Measurements from ENCODE around the gene RBM43. TPM values are rescaled to one million over a fixed set of nuclear protein-coding genes. Genes with fewer than 3 reads are reported as not detected.

The RBM43 gene
- total RNA-seq, 1 experiment from 2014 or later: 2.5 TPM

DNA sequence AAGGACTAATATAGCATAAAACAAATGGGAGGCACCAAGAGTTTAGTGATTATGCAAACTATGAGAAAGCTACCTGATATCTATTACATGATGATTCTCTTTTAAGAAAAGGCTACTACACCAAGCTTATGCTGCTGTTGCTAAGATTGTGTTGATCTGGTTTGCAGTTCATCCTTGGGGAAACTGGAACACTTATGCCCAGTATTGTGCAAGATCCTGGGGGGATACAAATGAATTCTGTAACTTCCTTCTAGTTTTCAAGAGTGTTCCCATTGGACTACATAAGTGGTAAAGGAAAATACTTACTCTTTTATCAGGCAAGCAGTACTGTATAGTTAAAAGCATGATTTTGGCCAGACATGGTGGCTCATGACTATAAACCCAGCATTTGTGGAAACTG, 30.9 kb upstream of the RBM43 start:
- no peaks in the 10 kb centered on the region for H3K36me3 ChIP-seq (ENCODE audit: low read depth, low read length)
- no peaks in the 10 kb centered on the region for H4K20me1 ChIP-seq (ENCODE audit: low read length)
- TF ChIP-seq, protein P1, sequence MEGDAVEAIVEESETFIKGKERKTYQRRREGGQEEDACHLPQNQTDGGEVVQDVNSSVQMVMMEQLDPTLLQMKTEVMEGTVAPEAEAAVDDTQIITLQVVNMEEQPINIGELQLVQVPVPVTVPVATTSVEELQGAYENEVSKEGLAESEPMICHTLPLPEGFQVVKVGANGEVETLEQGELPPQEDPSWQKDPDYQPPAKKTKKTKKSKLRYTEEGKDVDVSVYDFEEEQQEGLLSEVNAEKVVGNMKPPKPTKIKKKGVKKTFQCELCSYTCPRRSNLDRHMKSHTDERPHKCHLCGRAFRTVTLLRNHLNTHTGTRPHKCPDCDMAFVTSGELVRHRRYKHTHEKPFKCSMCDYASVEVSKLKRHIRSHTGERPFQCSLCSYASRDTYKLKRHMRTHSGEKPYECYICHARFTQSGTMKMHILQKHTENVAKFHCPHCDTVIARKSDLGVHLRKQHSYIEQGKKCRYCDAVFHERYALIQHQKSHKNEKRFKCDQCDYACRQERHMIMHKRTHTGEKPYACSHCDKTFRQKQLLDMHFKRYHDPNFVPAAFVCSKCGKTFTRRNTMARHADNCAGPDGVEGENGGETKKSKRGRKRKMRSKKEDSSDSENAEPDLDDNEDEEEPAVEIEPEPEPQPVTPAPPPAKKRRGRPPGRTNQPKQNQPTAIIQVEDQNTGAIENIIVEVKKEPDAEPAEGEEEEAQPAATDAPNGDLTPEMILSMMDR (conservative IDR thresholded peaks at IDR 0.05; ENCODE audit: low read depth, low read length): no peak
- TF ChIP-seq EZH2 (IDR thresholded peaks at IDR 0.05; ENCODE audit: low read length, unreplicated experiment) (no peak), EZH2phosphoT487 (IDR thresholded peaks at IDR 0.05; ENCODE audit: borderline replicate concordance, low read length) (no peak)
- intact Hi-C loops (cut with micrococcal nuclease): no loop called here
- no peaks in the 10 kb centered on the region for H3K27me3 ChIP-seq (ENCODE audit: low read length)
- no peaks in the 10 kb centered on the region for H3K9me2 ChIP-seq (replicated peaks; ENCODE audit: low read length)
- peaks cover 13% of the 10 kb centered on the region for H3K79me2 ChIP-seq (ENCODE audit: low read length)
- no peak overlapping the region for H3K4me3 ChIP-seq (ENCODE audit: low read length)
- no peak overlapping the region for H3K4me2 ChIP-seq (ENCODE audit: low read length)
- POLR2A ChIA-PET (ENCODE audit: unreplicated experiment): interaction anchor here (0.5 kb wide), 1 partner anchor 29 kb away, joined by 14 read pairs; no protein-coding TSS in a partner anchor
- H3K9me3 ChIP-seq (ENCODE audit: low read length): no peaks in the 10 kb centered on the region
- peaks cover 15% of the 10 kb centered on the region for H3K4me1 ChIP-seq (ENCODE audit: insufficient read depth, low read length)
- H3F3A ChIP-seq (ENCODE audit: low read length, unreplicated experiment): no peaks in the 10 kb centered on the region
- no peak overlapping the region for H3K9ac ChIP-seq (ENCODE audit: low read length)
- ATAC-seq: no peak
- H2AFZ ChIP-seq (ENCODE audit: low read length): no peak overlapping the region
- H3K27ac ChIP-seq (ENCODE audit: low read length): no peak overlapping the region
- no TSS peak for BruUV-seq (replicated peaks)
- DNase-seq: no peak
- CTCF ChIA-PET: no interaction called here

DNA sequence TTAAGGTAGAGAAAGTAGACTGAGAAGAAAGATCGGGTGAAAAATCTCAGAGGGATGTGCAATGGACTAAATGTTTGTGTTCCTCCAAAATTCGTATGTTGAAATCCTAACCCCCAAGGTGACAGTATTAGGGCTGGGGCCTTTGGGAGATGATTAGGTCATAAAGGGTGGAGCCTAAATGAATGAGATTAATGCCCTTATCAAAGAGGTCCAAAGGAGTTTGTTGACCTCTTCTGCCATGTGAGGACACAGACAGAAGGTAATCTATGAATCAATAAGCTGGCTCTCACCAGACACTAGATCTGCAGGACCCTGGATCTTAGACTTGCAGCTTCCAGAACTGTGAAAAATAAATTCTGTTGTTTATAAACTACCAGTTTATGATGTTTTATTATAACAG, 30.5 kb upstream of the RBM43 start:
- ChIA-PET POLR2A (ENCODE audit: unreplicated experiment) (interaction anchor here (0.5 kb wide), 1 partner anchor 28 kb away, joined by 14 read pairs; no protein-coding TSS in a partner anchor), CTCF (no interaction called here)
- intact Hi-C loops (cut with micrococcal nuclease): no loop called here
- H3K9me2 ChIP-seq (replicated peaks; ENCODE audit: low read length): no peaks in the 10 kb centered on the region
- H3K9ac ChIP-seq (ENCODE audit: low read length): no peak overlapping the region
- no peak overlapping the region for H3K27ac ChIP-seq (ENCODE audit: low read length)
- H3K36me3 ChIP-seq (ENCODE audit: low read depth, low read length): no peaks in the 10 kb centered on the region
- BruUV-seq (replicated peaks): no TSS peak
- no peaks in the 10 kb centered on the region for H3F3A ChIP-seq (ENCODE audit: low read length, unreplicated experiment)
- no peak for ATAC-seq
- TF ChIP-seq EZH2phosphoT487 (IDR thresholded peaks at IDR 0.05; ENCODE audit: borderline replicate concordance, low read length): no peak
- TF ChIP-seq, protein P1 (conservative IDR thresholded peaks at IDR 0.05; ENCODE audit: low read depth, low read length): no peak
- no peak for TF ChIP-seq EZH2 (IDR thresholded peaks at IDR 0.05; ENCODE audit: low read length, unreplicated experiment)
- H4K20me1 ChIP-seq (ENCODE audit: low read length): no peaks in the 10 kb centered on the region
- peaks cover 17% of the 10 kb centered on the region for H3K79me2 ChIP-seq (ENCODE audit: low read length)
- no peak overlapping the region for H3K4me2 ChIP-seq (ENCODE audit: low read length)
- H3K9me3 ChIP-seq (ENCODE audit: low read length): no peaks in the 10 kb centered on the region
- H3K4me3 ChIP-seq (ENCODE audit: low read length): no peak overlapping the region
- no peaks in the 10 kb centered on the region for H3K27me3 ChIP-seq (ENCODE audit: low read length)
- H3K4me1 ChIP-seq (ENCODE audit: insufficient read depth, low read length): peaks cover 15% of the 10 kb centered on the region
- no peak overlapping the region for H2AFZ ChIP-seq (ENCODE audit: low read length)
- no peak for DNase-seq

DNA sequence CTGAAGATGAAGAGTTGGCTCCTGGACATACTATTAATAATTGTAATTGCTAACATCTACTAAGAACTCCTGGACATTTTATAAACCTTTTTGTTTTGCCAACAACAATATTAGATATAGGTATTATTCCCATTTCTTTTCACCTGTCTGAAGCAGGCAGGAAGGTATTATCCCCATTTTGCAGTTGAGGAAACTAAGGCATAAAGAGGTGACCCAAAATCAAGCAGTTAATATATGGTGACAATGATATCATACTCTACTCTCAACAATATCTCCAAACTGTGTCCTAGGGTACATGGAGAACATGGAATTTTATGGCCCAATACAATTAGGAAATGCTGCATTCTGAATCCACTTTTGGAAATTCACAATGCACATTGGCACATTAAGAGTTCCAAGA, 29.6 kb upstream of the RBM43 start:
- no peaks in the 10 kb centered on the region for H4K20me1 ChIP-seq (ENCODE audit: low read length)
- H3K4me3 ChIP-seq (ENCODE audit: low read length): no peak overlapping the region
- ChIA-PET CTCF (no interaction called here), POLR2A (ENCODE audit: unreplicated experiment) (no interaction called here)
- H3K79me2 ChIP-seq (ENCODE audit: low read length): peaks cover 24% of the 10 kb centered on the region
- no TSS peak for BruUV-seq (replicated peaks)
- H3K4me1 ChIP-seq (ENCODE audit: insufficient read depth, low read length): peaks cover 15% of the 10 kb centered on the region
- ATAC-seq: no peak
- H3K9ac ChIP-seq (ENCODE audit: low read length): no peak overlapping the region
- no peak overlapping the region for H3K4me2 ChIP-seq (ENCODE audit: low read length)
- no peaks in the 10 kb centered on the region for H3K9me2 ChIP-seq (replicated peaks; ENCODE audit: low read length)
- DNase-seq: no peak
- TF ChIP-seq EZH2phosphoT487 (IDR thresholded peaks at IDR 0.05; ENCODE audit: borderline replicate concordance, low read length): no peak
- TF ChIP-seq, protein P1 (conservative IDR thresholded peaks at IDR 0.05; ENCODE audit: low read depth, low read length): no peak
- TF ChIP-seq EZH2 (IDR thresholded peaks at IDR 0.05; ENCODE audit: low read length, unreplicated experiment): no peak
- intact Hi-C loops (cut with micrococcal nuclease): loop anchor here (2.0 kb wide), 1 partner anchor 118 kb away; the partner anchor contains the start of gene RIF1
- no peak overlapping the region for H3K27ac ChIP-seq (ENCODE audit: low read length)
- H3K36me3 ChIP-seq (ENCODE audit: low read depth, low read length): no peaks in the 10 kb centered on the region
- H3K27me3 ChIP-seq (ENCODE audit: low read length): no peaks in the 10 kb centered on the region
- H2AFZ ChIP-seq (ENCODE audit: low read length): no peak overlapping the region
- no peaks in the 10 kb centered on the region for H3F3A ChIP-seq (ENCODE audit: low read length, unreplicated experiment)
- no peaks in the 10 kb centered on the region for H3K9me3 ChIP-seq (ENCODE audit: low read length)

All from PC-3 (cell line).